ENCODE data around the gene TMEFF2. TPM values are rescaled to one million over a fixed set of nuclear protein-coding genes. Genes with fewer than 3 reads are reported as not detected.

The TMEFF2 gene
- not detected in 2 replicates for total RNA-seq

DNA sequence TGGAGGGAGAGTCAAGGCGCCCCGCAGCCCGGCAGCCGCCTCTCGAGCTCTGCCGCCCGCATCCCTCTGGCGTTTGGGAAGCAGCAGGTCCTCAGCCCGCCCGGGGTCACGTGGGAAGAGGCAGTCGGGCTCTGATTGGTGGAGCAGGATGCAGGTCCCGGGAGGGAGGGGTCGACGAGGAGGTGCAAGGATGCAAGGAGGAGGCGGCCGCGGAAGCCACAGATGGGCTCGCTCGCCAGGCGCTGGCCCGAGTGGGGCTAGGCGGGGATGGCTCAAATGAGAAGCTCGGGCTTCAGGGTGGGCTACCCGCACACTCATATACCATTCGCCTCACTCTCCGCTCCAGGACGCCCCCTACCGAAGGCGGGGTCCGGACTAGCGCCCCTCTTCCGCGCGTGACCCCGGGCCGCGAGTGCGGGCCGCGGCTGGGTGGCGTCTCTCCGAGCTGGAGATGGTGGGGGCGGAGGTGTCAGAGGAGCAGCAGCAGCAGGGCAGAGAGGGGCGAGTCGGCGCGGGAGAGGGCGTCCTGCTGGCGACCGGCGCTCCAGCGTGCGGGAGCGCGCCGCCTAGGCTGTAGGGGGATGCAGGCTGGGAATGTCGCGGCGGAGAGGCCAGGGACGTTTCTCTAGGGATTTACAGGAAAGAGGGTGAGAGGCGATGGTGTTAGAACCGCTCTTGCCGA, at the start of gene TMEFF2:
TSS of gene TMEFF2 (minus strand) at position 68 of the 682 bp plus-strand sequence. CDS start 409 bp downstream, outside the sequence.
- DNase-seq (ENCODE audit: low read depth): no peak

GRCh38 chr2:192243488-192243887, 48.8 kb upstream of the TMEFF2 start:
- DNase-seq (ENCODE audit: low read depth): peak; percentile 7

- peak; percentile 38 for DNase-seq (ENCODE audit: low read depth)
Observed at GRCh38 chr2:192236136-192236535, 41.4 kb upstream of the TMEFF2 start.

GRCh38 chr2:192230889-192231453, 36.2 kb upstream of the TMEFF2 start:
- DNase-seq (ENCODE audit: low read depth): no peak

GRCh38 chr2:192228685-192229084, 34.0 kb upstream of the TMEFF2 start:
- no peak for DNase-seq (ENCODE audit: low read depth)

DNA sequence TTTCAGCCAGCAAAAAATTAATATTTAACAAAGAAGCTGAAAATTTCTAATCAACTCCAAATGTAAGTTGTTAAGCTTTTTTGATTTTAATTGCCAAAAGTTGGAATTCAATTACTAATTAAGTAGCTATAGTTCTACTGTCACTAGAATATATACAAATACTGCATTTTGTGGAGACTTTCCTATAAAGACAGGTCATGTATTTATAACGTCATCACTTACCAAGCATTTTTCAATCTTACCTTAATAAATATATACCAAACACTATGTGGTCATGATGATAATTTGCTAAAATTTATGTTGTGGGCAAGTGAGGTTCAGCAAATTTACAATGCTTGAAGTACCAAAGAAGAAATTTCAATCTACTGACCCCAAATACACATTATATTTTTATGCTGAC, 24.2 kb upstream of the TMEFF2 start:
- DNase-seq (ENCODE audit: low read depth): no peak

DNA sequence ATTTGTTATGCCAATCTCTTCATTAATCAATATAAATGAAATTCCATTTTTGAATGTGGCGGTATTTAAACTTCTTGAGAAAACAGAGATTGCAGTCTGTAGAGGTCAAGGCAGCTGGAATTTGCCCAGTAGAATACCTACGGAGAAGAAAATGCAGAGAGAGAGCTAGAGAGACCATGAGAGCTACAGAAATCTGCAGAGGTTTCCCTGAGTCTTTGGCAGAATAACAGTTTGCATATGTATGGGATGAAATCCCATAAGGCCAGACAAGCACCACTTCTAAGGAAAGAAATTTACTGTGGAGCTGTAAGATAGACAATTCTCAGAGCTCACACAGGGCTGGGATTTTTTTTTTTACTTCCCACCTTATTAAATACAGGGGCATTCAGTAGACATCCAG, 23.6 kb upstream of the TMEFF2 start:
- no peak for DNase-seq (ENCODE audit: low read depth)

GRCh38 chr2:192216336-192216735, 21.6 kb upstream of the TMEFF2 start:
- DNase-seq (ENCODE audit: low read depth): no peak

DNA sequence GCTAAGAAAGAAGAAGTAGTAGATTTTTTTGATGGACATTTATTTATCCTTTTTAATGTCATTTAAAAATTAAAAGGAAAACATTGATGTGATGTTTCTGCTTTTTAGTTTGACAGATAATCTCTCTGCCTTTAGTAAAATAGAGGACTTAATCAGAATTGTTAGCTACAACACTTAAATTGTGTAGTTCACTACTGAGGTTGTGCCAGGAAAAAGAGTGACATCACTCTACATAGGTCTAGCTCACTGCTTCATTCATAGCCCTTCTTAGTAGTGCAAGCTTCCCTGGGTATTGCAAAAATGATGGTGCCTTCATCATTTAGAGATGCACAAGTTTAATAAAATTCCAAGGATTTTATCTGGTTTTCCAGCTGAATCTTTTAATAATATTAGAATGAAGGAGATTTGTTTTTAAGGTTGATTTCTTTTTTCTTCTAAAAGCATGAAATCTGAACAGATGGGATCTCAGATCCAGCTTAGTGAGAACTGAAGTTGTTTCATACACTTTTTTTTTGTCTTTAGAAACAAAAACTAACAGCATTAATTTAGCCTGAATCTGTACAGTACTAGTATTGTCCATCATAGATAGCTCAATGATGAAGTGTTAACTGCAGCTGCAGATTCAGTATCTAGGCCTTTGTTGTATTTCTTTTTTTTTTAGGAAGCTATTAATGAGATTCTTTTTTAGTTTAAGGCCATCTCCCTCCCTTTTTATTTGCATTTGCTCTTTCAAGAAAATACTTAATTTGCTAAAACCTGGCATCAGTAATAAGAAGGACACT, 20.6 kb upstream of the TMEFF2 start:
- no peak for DNase-seq (ENCODE audit: low read depth)

- DNase-seq (ENCODE audit: low read depth): no peak
Observed at GRCh38 chr2:192208848-192209247, 14.1 kb upstream of the TMEFF2 start.

DNA sequence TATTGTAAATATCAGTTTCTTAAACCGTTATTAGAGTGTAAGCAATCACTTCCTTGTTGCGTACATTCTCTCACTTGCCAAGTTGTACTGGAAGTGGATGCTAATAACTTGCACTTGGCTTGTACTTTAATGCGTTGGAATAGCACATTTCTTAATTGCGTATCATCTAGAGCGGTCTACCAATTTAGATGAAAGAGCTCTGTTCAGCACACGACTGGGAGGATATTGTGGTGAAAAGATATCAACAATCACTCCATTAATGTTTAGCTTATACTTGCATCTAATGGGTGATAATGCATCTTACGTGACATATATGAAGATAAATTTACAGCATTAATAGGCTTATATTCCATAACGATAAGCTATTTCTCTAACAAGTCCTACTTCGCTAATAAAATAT, 11.7 kb upstream of the TMEFF2 start:
- DNase-seq (ENCODE audit: low read depth): no peak

DNA sequence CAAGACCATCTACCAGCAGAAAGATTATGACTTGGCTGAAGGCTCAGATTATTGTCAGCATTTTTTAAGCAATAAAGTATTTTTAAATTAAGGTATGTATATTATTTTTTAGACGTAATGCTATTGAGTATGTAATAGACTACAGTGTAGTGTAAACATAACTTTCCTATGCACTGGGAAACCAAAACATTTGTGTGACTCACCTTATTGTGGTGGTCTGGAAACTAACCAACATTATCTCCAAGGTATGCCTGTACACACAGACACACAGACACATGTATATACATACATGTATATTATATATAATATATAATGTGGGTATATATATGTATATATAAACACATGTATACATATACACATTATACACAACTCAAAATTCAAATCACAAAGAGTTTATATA, 9.1 kb upstream of the TMEFF2 start:
- DNase-seq (ENCODE audit: low read depth): no peak

- DNase-seq (ENCODE audit: low read depth): no peak
Observed at GRCh38 chr2:192202373-192202772, 7.6 kb upstream of the TMEFF2 start.

GRCh38 chr2:192201116-192201515, 6.4 kb upstream of the TMEFF2 start:
- DNase-seq (ENCODE audit: low read depth): no peak

DNA sequence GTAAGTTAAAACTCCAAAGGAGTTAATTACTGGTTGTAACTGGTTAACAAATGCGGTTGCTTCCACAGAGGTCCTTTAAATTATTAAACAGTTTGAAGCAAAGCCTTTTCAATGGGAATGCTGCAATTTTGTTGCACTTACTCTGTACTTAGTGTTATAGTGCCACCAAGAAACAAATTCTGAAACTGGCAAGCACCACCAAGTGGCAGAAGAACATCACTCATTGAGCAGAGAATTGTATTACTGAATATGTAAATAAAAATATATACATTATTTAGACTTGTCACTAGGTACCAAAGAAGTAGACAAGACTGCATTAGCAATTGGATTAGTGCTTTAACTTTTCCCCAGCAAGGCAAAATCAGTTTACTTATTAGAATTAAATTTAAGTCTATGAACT, 2.6 kb upstream of the TMEFF2 start:
- DNase-seq (ENCODE audit: low read depth): no peak

GRCh38 chr2:192196421-192197194, 1.9 kb upstream of the TMEFF2 start:
- DNase-seq (ENCODE audit: low read depth): no peak

- DNase-seq (ENCODE audit: low read depth): peak; percentile 22
Observed at GRCh38 chr2:192195548-192196418, 1.1 kb upstream of the TMEFF2 start.

GRCh38 chr2:192194265-192194865, 368 bp downstream of the TMEFF2 start:
- no peak for DNase-seq (ENCODE audit: low read depth)

DNA sequence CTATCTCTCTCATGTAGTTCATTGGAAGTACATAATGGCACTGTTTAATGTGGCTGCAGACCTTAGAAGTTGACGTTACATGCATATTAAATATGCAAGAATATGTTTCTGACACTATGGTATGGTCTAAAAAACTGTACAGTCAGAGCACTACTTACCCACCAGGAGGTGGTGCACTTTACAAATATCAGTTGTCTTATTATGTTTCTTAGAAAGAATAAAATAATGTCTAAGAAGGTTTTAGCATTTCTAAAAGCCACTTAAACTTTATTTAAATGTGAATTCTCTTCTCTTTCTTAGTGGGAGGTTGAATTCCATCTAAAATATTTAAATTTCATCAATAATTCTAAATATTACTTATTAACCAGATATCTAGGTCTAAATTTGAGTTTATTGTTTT, 4.3 kb downstream of the TMEFF2 start:
- DNase-seq (ENCODE audit: low read depth): peak; percentile 40

GRCh38 chr2:192186806-192187205, 7.9 kb downstream of the TMEFF2 start:
- no peak for DNase-seq (ENCODE audit: low read depth)

DNA sequence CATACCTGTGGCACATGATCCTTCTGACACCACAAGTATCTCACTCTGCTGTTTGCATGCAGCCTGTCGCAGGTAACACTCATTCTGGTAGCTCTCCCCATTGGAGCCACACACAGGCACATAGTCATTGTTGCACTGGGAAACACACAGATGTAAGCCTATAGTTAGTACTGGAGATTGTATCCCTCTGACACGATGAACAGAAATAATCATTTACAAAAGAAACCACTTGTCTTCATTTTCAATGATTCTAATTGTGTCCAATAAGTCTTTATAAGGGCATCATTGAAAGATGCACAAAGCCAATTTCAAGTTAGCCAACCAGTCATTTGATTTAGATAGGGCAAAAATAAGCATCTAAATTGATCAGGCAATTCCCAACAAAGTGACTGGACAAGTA, 10.4 kb downstream of the TMEFF2 start:
- DNase-seq (ENCODE audit: low read depth): no peak

All from renal cortical epithelial cell (primary cell).